GM18511 (cell line): ENCODE measurements around the gene APOA4.

ENCODE experiments used
- ATAC-seq: cut with Tn5 transposase; IDR thresholded peaks from one replicate; pipeline ENCODE4 v1.9.1; 2021; ENCODE audit warnings: mild to moderate bottlenecking, moderate library complexity; ENCODE audit not compliant: unreplicated experiment

Gene APOA4

DNA sequence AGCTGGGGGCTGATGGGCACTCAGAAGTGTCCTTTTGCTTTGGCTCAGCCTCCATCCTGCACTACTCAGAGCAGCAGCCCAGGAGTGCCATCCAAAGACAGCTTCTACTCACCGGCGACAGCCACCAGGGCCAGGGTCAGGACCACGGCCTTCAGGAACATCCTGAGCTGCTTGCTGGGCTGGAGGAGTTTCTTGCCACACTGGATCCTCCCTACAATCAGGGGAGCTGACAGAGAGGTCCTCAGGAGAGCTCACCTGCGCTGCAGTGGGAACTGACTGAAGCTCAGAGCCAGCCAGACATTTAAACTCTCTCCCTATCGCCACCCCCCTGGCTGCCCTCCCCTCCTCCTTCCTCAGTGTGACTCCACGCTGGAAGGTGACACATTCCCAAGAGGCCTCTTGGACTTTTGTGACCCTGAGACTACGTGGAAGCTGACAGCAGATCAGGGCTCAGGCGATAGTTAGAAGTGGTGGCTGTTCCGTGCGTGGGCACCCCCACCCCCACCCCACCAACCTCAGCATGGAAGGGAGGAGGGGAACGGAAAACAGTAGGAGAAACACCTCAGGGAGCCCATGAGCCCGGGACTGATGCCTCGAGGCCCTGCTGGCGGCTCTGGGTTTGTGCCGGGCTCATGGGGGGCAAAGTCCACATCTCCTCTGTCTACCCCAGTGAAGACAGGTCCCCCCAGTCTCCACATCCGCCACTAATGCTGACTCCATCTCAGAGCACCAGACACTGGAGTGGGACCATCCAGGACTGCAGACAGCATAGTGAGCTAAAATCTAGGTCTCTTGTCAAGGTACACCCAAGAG is at the start of gene APOA4:
TSS of gene APOA4 (minus strand) at position 274 of the 813 bp plus-strand sequence. CDS start at position 161, 113 bp downstream.
- no peak for ATAC-seq

DNA sequence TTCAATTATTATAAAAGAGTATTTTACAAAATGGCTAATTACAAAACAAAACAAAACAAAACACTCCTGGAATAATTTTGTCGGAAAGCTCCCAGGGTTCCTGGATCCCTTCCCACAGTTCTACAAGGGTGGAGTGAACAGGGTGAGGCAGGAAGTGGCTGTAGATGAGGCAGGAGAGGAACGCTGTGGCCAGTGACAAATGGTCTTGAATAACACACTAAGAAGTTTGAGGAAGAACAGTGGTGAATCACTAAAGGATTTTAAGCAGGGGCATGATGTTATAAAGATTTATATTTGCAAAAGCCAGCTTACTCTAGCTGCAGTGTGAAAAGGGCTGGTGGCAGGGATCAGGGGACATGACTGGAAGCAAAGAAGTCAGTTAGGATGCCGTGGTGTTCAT is 48.1 kb upstream of the APOA4 start:
- ATAC-seq, result no peak

DNA sequence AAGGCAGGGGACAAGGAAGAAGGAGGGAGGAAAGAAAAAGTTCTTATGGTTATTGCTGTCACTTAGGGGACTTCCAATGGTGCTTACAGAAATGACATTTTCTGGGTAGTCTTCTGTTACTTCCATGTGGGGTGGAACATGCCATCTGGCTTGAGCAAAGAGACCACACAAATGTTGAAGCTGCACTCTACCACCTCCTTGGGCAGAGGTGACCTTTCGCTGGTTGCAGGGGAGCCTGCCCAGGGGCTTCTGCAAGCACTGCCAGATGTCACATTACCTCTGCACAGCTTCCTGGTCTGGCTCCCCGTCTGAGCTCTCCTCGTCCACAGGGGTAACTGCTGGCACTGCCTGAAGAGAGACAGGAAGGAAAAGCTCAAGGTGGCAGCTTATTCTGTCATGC is 47.0 kb upstream of the APOA4 start:
- no peak for ATAC-seq

DNA sequence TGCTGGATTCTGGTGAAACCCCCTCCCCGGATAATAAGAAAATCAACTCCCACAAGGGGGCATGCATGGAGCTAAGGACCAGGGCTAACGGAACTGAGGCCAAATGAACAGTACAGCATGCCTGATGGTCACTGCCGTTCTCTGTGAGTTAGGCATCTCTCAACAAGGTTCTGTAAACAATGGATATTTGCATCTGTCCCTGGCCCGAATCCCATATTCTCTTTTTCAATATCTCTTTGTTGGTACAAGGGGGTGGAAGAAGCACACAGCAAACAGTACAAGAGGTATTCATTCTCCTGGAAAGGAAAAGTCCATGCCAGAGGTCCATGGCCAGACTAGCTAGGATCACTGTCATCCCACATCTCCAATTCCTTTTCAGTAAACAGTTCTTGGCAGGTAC is 46.5 kb upstream of the APOA4 start:
- ATAC-seq, result no peak

DNA sequence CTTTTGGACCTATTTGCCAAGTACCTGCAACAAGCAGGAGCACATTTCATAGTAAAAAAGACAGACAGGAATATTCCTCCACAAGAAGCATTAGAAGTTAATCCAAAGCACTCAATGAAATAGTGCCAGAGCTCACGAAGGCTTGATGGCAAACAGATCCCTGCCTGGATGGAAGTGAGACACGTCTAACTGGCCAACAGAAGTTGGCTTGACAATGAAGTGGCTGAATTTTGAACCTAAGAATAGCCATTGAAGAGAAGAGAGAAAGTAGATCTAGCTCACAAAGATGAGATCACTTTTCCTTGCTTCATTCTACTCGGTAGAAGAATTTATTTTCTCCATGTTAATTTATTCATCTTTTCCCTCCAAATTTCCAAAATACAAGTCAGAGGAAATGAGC is 45.0 kb upstream of the APOA4 start:
- ATAC-seq, result no peak

DNA sequence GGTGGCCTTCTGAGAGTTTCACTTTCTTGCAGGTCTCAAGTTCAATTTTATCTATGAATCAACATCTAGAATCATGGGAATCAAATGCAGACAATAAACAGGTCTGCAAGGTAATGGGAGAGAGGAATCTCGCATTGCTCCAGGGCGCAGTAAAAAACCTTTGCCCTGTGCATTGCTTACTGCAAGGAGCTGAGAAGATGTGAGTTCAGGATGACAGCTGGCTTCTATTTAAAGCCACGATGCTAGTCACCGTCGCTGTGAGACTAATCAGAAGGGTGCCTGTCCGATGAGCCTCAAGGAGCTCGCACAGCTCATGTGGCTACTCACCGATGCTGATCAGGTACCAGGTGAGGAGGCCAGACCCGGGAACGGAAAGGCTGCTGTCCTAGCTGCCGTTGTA is 44.5 kb upstream of the APOA4 start:
- ATAC-seq, result no peak

DNA sequence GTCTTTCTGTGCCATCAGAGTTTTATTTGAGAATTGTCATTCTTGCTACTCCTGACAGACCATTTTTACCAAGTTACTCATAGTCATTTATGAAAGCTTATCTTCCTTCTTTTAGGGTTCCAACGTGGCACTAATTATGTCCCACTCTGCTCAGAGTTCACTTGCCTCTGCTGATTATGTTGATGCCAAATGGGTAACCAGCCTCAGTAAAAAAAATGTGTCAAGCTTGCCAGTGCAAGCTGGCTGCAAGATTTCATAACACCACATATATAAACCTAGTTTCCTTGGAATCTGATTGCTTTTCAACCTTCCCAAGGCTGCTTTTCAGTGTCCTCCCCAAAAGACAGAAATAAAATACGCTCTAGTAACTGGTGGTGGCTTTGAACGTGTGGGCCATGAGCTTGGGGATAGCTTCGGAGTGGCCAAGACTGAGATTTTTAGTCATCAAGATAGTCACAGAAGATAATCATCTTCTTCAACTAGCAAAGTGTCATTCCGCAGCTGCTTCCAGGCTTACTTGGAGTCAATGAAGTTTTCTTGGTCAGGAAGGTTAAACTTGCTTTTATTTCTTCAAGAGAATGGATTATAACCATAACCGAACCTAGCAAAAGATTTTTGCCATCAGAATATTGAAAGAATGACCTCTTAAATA is 43.8 kb upstream of the APOA4 start:
- ATAC-seq, result no peak

DNA sequence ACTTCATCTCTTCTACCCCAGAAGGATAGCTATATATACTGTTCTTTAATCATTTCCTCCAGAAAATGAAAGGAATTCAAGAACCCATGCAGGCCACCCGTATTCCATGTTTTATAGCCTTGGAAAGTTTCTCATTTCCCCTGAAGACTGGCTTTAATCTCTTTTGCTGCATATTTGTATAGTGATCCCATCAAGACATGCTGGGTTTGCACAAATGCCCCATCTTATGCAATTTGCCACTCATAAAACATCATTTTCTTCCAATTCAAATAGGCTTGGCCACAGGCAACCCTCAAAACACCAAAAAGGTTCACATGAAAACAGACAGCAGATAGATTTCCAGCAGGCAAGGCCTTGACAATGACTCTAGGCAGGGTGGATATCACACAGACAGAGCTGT is 42.6 kb upstream of the APOA4 start:
- ATAC-seq, result no peak

DNA sequence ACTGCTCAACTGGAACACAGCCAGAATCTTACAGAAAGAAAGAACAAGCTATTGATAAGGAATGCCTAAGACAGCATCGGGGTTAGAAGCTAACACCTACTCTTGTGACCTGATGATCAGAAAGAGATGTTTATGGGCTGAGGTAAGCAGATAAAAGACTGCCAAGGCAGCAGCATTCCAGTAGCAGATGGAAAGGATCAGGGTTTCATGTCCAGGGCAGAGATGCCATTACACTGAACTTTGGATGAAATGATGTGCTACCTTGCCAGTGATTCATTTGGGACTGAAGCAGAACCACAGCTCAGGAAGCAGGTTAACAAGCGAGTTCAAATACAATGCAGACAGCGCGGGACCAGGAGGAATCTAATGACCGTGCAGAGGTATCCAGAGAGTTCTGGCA is 41.4 kb upstream of the APOA4 start:
- ATAC-seq, result no peak

DNA sequence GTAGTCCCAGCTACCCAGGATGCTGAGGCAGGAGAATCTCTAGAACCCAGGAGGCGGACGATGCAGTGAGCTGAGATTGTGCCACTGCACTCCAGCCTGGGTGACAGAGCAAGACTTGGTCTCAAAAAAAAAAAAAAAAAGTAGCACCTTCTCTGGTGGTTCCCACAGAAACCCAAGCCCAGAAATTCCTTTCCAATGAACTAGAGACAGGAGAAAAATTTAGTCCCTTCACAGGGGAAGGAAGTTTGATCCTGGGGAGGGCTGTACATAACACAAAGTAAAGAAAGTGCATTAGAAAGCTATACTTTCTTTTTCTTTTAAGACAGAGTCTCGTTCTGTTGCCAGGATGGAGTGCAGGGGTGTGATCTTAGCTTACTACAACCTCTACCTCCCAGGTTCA is 39.8 kb upstream of the APOA4 start:
- no peak for ATAC-seq

DNA sequence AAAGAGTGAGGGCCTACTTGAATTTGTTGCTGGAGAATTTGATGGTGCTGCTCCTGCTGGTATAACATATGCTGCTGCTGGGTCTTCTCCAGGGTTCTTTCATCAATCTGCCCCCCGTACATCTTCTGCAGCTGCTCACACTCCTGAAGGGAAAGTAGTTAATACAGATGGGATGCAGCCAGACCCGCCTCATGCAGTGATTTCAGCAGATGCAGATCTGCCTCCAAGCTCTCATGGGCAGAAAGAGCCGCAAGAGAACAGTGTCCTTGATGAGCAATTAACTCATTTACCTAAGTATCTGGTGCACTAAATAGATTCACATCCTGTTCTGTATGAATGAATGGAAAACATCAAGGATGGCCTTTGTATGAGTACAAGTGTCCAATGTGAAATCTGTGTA is 39.1 kb upstream of the APOA4 start:
- ATAC-seq, result no peak

DNA sequence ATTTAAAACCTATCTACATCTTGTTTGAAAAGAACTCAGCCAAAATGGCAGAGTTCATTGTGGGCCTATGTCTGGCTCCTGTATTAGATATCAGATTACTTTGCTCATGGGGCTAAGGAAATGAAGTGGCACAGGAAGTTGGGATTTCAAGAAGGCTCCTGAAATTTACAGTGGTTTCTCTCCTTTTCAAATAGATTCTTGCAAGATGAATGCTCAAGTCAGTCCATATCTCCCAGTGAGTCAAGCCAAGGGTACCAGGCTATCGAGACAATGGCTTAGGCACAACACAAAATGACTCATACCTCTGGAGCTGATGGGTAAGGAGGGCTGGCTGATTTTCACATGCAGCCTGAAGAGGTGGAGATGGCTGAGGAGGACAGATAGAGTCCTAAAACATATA is 38.4 kb upstream of the APOA4 start:
- ATAC-seq, result no peak

DNA sequence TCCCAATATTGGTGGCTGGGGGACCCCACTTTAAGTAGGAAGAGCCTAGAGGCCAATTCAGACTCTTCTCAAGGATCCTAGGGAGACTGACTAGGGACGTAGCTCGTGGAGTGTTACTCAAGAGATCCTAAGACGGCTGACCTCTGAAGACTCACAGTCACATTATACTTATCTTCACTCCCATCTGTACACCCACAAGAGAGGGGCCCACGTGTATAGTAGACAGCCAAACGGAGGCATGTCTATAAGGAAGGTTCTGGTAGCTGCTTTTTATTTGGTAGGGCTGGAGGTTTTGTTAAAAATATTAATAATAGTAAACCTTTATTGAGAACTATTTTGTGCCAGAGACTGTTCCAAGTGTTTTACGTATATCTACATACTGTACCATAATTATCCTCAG is 37.2 kb upstream of the APOA4 start:
- no peak for ATAC-seq

DNA sequence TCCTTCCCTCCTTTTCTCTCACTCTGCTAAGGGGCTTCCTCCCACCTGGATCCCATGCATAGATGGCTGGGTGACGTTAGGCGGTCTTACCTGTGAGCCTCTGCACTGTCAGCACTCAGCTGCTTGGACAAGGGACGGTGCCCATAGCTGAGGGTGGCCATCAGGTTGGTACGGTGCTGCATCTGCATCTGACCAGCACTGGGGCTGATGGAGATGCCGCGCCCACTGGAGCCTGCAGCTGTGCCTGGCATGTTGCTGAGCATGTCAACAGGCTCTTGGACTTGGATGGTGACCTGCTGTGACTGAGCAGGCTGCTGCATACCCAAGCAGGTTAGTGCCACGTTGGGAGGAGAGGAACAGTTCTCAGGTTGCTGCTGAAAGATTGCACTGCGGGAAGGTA is 36.1 kb upstream of the APOA4 start:
- ATAC-seq, result no peak

DNA sequence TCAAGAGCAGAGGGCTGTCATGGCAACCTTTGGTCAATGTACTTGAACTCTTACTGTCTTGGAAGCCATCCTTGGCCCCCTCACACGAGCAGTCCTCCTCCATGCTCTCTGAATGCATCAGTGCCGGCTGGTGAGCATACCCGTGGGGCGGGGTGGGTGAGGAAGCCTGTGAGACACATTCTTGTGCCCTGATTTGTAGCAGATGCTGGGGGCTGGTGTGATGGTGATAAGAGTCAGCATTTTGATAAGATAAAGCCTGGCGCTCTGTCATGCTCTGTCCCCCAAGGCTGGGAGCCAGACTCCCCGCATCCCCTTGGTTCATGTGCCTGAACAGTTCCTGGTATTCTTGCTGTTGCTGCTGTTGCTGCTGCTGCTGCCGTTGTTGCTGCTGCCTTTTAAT is 34.8 kb upstream of the APOA4 start:
- no peak for ATAC-seq

DNA sequence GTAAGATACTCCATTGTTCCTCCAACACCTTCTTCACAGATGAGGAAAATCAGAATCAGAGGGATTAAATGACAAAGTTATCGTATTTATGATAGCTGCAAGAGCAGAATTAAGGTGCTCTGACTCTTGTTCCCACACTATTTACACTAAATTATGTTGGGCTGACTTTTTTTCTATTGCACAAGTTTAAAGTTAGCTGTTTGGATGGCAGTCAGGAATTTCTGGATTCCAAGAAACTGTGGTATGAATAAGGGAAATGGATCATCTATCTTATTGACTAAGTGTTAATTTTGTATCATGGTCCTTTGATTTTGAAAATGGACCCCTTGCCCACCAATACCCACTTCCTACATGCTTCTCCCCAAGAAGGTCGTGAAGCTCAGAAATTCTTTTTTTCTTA is 34.2 kb upstream of the APOA4 start:
- no peak for ATAC-seq

DNA sequence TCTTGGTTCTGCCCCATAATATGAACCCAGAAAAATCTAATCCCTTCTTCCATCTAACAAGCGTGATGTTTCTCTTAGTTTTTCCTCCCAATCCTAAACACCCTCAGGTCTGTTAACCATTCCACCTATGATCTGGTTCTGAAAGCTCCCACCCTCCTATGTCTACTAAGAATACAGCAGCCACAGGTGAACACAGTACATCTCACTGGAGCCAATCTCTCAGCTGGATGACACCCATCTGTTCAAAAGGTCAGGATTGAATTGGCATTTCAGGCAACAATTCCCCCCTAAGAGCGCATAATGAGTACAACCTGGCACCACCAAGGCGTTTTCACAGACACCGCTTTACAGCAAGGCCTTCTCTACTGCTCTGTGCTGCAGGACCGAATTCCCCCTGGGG is 33.3 kb upstream of the APOA4 start:
- ATAC-seq, result no peak

DNA sequence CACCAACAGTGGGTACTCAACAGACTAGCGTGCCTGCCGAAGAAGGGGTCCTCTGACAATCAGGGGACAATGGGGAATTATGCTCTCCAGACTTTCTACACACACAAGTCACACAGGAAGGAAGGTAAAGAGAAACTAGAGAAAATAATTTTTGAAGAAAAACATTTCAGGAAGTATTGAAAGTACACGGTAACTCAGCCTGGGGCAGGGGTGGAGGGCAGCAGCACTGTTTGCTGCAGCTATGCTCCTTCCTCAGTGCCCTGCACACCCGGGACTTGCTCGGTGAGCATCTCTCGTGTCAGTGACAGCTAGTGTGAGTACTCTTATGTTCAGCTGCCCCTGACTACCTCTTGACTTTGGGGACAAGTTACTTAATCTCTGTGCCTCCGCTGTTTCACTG is 32.3 kb upstream of the APOA4 start:
- no peak for ATAC-seq

DNA sequence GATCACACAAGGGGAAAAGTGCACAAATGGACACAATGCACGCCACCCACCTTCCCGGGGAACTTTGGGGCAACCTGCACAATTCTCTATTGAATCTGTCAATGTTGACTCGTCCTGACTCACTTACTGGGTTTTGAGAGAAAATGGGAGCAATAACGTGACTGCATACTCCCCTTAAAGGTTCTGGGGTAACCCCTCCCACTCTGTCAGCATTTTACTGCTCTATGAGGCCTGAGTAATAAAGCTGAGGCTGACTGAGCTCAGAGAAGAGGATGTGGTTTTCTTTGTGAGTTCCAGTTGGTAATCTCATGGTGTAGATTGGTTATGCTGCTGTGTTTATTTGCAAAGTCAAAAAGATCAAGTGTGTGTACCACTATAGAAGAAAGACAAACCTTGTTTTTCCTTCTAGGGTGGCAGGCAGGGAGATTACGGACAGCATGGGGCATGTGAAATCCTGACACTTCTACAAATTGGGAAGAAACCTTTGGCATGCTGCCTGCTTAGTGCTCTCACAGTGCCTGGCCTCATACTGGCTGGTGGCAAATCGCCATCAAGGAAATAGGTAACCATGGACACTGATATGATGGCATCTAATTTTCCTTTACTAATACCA is 30.5 kb upstream of the APOA4 start:
- ATAC-seq, result peak; percentile 96

DNA sequence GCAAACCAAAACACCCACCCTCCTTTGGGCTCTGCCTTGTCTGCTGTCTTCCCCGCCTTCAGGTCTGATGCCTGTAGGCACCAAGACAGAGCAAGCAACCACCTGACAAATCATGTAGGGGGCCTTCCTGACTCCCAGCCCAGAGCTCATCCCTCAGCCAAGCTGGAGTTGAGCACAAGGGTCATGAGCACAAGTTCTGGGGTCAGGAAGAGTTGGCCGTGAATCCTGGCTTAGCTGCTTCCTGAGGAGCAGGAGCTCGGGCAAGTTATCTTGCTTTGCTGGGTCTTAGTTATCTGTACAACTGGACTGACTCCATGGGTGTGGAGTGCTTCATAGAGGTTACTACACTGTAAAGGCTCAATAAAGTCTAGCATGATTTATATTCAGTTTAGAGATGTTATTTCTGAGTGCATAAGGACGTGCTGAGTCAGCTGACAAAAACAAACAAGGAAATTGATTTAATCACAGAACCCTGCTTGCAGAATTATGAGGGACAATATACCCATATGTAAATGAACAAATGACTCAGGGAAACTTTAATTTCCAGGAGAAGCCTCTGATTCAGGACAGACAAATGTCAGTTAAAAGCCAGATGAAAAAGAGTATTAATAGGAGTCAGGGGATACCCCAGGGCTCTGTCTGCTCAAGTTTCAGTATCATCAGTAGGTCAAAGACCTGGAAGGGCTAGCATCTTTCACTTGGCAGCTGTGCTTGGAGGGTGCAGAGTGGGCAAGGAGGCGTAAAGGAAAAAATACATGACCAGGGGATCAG is 29.3 kb upstream of the APOA4 start:
- no peak for ATAC-seq

DNA sequence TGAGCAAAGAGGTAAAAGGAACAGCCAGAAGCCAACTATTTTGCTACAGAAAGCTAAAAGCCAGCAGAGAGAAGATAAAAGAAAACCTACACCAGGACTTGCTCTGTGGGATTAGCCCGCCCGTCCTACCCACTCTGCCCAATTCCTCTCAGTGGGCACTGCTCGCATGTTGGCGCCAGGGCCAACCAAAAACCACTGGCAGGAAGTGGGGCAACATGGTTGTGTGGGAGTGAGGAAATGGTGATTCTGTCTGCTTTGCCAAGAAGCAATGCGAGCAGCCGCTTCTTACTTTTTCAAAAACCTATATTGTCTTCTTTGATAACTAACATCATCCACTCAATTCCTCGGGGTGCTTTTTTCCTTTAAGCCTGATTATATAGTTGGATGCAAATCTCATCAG is 28.5 kb upstream of the APOA4 start:
- ATAC-seq, result no peak

DNA sequence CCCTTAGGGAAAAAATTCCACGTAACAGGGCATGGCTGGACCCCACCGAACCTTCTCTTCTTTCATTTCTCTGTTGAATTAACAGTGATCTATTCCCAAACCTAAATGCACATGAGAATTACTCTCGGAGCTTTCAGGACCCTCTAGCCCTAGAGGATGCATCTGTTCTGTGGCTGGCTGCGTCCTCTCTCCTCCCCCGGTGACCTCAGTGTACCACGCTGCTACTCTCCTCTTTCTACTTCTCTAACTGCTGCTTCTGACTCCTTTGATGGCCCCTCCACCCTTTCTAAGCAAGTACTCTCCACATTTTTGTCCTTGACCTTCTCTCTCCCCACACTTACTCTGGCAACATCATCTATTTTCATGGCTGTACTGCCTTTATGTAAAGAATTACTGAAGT is 26.4 kb upstream of the APOA4 start:
- ATAC-seq, result no peak
